ENCODE results near the gene TSPAN5.
A peak's percentile ranks its signal among the peaks of the same experiment; 100 is the strongest.

Gene TSPAN5

DNA sequence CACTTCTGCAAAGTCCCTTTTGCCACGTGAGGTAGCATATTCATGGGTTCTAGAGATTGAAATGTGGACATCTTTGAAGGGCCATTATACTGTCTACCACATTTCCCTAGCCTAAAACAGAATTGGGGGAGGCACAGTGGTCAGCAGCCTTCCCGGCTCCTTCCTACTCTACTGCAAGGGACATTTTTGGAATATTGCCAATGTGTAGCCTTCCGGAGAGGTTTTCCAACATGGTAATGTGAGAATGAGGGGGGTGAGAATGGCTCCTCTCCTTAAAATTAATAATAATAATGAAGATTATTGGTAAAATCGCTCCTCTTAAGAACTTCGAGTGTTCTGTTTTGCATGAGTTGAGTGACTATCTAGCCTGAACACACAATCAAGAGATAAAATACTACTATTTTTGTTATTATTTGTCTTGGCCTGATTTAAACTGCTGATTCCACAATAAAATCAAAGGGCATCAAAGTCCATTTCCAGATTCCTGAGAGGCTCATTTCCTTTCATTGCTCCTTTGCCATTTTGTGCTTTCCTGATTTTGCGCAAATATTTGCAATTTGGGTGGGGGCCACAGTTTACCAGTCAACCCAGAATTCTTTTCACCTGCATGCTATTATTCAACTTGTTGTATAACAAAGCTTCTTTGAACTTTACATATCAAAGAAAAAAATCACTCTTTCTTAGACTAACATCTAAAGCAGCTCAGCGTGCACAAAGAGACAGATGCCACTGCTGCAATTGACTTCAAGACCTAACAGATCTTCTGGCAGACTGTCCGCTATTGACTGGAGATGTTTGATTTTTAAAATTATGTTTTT is 27.0 kb upstream of the TSPAN5 start:
- no peak for DNase-seq (ENCODE audit: low read depth)
- TF ChIP-seq, protein P1, sequence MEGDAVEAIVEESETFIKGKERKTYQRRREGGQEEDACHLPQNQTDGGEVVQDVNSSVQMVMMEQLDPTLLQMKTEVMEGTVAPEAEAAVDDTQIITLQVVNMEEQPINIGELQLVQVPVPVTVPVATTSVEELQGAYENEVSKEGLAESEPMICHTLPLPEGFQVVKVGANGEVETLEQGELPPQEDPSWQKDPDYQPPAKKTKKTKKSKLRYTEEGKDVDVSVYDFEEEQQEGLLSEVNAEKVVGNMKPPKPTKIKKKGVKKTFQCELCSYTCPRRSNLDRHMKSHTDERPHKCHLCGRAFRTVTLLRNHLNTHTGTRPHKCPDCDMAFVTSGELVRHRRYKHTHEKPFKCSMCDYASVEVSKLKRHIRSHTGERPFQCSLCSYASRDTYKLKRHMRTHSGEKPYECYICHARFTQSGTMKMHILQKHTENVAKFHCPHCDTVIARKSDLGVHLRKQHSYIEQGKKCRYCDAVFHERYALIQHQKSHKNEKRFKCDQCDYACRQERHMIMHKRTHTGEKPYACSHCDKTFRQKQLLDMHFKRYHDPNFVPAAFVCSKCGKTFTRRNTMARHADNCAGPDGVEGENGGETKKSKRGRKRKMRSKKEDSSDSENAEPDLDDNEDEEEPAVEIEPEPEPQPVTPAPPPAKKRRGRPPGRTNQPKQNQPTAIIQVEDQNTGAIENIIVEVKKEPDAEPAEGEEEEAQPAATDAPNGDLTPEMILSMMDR (conservative IDR thresholded peaks at IDR 0.05; ENCODE audit: low read length) = no peak

DNA sequence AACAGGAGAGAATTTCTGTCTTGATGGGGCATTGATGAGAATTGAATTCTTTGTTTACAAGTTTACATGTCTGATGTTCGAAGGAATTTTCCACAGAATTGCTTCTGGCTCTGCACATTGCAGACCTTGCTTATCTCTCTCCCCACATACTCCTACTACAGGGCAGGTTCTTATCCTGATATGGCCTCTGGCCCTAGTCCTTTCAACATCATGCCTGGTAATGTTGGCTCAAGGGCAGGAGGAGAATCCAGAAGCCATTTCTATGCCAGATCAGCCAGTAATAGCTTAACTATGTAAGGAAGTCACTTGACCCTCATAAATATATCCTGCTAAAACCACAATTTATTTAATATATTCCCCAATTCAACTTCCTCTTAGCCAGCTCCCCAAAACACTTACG is 24.3 kb upstream of the TSPAN5 start:
- DNase-seq (ENCODE audit: low read depth) = peak; percentile 68
- H3K4me3 ChIP-seq (ENCODE audit: low read length) = no peak overlapping the region
- TF ChIP-seq, protein P1 (conservative IDR thresholded peaks at IDR 0.05; ENCODE audit: low read length) = no peak

More for the DNA sequence above, 27.0 kb upstream of the TSPAN5 start:
- no peak overlapping the region for H3K4me3 ChIP-seq (ENCODE audit: low read length)

DNA sequence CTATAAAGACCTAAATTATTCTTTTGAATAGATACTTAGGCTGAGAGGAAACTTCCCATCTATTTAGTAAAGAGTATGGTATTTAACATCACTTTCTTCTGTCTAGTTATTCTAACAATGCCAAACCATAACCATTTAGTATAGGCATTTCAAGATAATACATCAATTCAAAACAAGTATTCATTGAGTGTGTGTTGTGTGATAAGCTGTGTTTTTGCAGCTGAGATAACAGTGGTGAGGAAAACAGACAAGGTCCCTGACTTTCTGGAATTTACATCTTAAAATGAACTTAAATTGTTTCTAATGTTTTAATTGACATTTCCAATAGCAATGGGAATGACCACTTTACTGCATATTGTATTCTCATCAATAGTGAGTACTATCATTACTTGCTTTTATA is 22.4 kb upstream of the TSPAN5 start:
- H3K4me3 ChIP-seq (ENCODE audit: low read length) = no peak overlapping the region
- DNase-seq (ENCODE audit: low read depth) = no peak
- TF ChIP-seq, protein P1 (conservative IDR thresholded peaks at IDR 0.05; ENCODE audit: low read length) = no peak

DNA sequence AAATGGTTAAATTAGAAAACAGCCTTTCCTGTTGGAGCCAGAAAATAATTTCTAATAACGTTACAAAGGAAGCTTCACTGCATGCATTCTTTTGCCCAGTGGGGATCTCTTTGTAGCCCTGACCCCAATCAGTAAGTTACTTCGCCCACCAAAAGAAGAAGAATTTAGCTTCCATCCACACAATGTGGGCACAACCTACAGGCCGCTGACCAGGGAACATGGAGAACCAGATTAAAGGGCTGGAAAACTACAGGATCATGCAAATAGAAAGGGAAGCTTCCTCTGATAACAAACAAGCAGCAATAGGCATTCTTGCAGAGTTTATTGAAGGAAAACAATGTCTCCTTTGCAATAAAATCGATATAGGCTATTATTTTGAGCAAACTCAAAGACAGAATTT is 21.3 kb upstream of the TSPAN5 start:
- TF ChIP-seq, protein P1 (conservative IDR thresholded peaks at IDR 0.05; ENCODE audit: low read length) = no peak
- no peak for DNase-seq (ENCODE audit: low read depth)
- no peak overlapping the region for H3K4me3 ChIP-seq (ENCODE audit: low read length)

- DNase-seq (ENCODE audit: low read depth) = no peak
- TF ChIP-seq, protein P1 (conservative IDR thresholded peaks at IDR 0.05; ENCODE audit: low read length) = no peak
- no peak overlapping the region for H3K4me3 ChIP-seq (ENCODE audit: low read length)
Observed at GRCh38 chr4:98677799-98678198, 19.4 kb upstream of the TSPAN5 start.

- TF ChIP-seq, protein P1 (conservative IDR thresholded peaks at IDR 0.05; ENCODE audit: low read length) = no peak
- H3K4me3 ChIP-seq (ENCODE audit: low read length) = no peak overlapping the region
- DNase-seq (ENCODE audit: low read depth) = no peak
Observed at GRCh38 chr4:98674404-98675173, 16.2 kb upstream of the TSPAN5 start.

All from AG10803 (cell line).